ENCODE results near the gene CGB7. TPM values are rescaled to one million over a fixed set of nuclear protein-coding genes. Genes with fewer than 3 reads are reported as not detected.

The CGB7 gene
- total RNA-seq, 4 donors from 2014 or later, result not detected

DNA sequence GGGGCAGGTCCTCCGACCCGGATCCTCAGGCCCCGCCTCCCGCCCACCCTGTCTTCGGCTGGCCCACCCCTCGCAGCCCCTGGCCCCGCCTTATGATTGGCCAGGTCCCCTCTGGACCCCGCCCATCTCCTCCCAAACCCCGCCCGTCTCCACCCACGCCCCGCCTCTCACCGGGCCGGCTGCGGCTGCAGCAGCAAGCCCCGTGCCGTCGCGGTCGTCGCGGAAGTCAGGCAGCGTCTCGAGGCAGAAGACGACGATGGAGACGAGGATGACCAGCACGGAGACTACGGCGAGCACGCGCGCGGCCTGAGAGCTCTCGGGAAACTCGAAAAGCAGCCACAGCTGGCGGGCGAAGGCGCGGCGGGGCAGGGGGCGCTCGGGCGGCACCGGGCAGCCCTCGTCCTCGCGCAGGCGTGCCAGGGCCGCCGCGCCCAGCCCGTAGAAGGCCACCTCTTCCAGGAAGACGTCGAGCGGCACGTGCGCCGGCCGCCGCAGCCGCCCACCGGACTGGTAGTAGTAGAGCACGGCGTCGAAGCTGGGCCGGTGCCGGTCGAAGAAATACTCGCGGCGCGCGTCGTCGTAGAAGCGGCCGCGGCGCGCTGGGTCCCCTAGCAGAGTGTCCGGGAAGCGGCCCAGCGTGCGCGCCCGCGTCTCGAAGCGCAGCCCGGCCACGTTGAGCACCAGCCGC lies 14.5 kb upstream of the CGB7 start:
- Histone ChIP-seq H3K4me3 (no peak overlapping the region), H3K27me3 (peaks cover 14 to 26% of the 10 kb centered on the region in 2 donors)
- TF ChIP-seq CTCF (IDR thresholded peaks at IDR 0.05) (no peak), POLR2A (IDR thresholded peaks at IDR 0.05) (no peak)

GRCh38 chr19:49070416-49070815 lies 12.9 kb upstream of the CGB7 start:
- TF ChIP-seq POLR2A (IDR thresholded peaks at IDR 0.05) (no peak), CTCF (IDR thresholded peaks at IDR 0.05) (no peak)
- no peak overlapping the region for H3K4me3 ChIP-seq
- intact Hi-C loops (cut with DNase I; ENCODE audit: low total_unique reads), result no loop called here
- peaks cover 0 to 10% of the 10 kb centered on the region in 2 donors for H3K4me1 ChIP-seq
- peaks cover 14 to 26% of the 10 kb centered on the region in 2 donors for H3K27me3 ChIP-seq
- no peaks in the 10 kb centered on the region for H3K36me3 ChIP-seq
- no peak for DNase-seq
- H3K27ac ChIP-seq, result no peak overlapping the region
- no peaks in the 10 kb centered on the region for H3K9me3 ChIP-seq

More for the DNA sequence above, 14.5 kb upstream of the CGB7 start:
- Histone ChIP-seq H3K27ac (no peak overlapping the region), H3K36me3 (no peaks in the 10 kb centered on the region), H3K9me3 (no peaks in the 10 kb centered on the region), H3K4me1 (peaks cover 0 to 10% of the 10 kb centered on the region in 2 donors)
- intact Hi-C loops (cut with DNase I; ENCODE audit: low total_unique reads), result no loop called here
- no peak for DNase-seq

GRCh38 chr19:49069026-49069425 lies 11.5 kb upstream of the CGB7 start:
- no peak overlapping the region for H3K4me3 ChIP-seq
- no peaks in the 10 kb centered on the region for H3K36me3 ChIP-seq
- intact Hi-C loops (cut with DNase I; ENCODE audit: low total_unique reads), result no loop called here
- no peak for DNase-seq
- TF ChIP-seq POLR2A (IDR thresholded peaks at IDR 0.05), result no peak
- no peak for TF ChIP-seq CTCF (IDR thresholded peaks at IDR 0.05)
- H3K9me3 ChIP-seq, result no peaks in the 10 kb centered on the region
- peaks cover 0 to 10% of the 10 kb centered on the region in 2 donors for H3K4me1 ChIP-seq
- peaks cover 14 to 21% of the 10 kb centered on the region in 2 donors for H3K27me3 ChIP-seq
- no peak overlapping the region for H3K27ac ChIP-seq

- H3K4me3 ChIP-seq, result no peak overlapping the region
- H3K27me3 ChIP-seq, result peaks cover 8 to 10% of the 10 kb centered on the region in 2 donors
- intact Hi-C loops (cut with DNase I; ENCODE audit: low total_unique reads), result no loop called here
- no peaks in the 10 kb centered on the region for H3K9me3 ChIP-seq
- H3K4me1 ChIP-seq, result peaks cover 0 to 7% of the 10 kb centered on the region in 2 donors
- no peak for DNase-seq
- no peak for TF ChIP-seq CTCF (IDR thresholded peaks at IDR 0.05)
- TF ChIP-seq POLR2A (IDR thresholded peaks at IDR 0.05), result no peak
- H3K27ac ChIP-seq, result no peak overlapping the region
- H3K36me3 ChIP-seq, result no peaks in the 10 kb centered on the region
Measured at GRCh38 chr19:49067554-49067953, 10.0 kb upstream of the CGB7 start.

GRCh38 chr19:49065905-49066512 lies 8.5 kb upstream of the CGB7 start:
- intact Hi-C loops (cut with DNase I; ENCODE audit: low total_unique reads), result no loop called here

More at GRCh38 chr19:49065905-49066512, 8.5 kb upstream of the CGB7 start:
- no peak for TF ChIP-seq POLR2A (IDR thresholded peaks at IDR 0.05)
- no peak for TF ChIP-seq CTCF (IDR thresholded peaks at IDR 0.05)
- no peak overlapping the region for H3K4me3 ChIP-seq
- no peaks in the 10 kb centered on the region for H3K4me1 ChIP-seq
- no peaks in the 10 kb centered on the region for H3K36me3 ChIP-seq
- no peak for DNase-seq
- H3K27me3 ChIP-seq, result no peaks in the 10 kb centered on the region
- H3K27ac ChIP-seq, result no peak overlapping the region
- H3K9me3 ChIP-seq, result no peaks in the 10 kb centered on the region
